HG03139 (cell line): ENCODE results near the gene SEC14L2.
"Not testable (repeated sequence)": the region's sequence is repeated elsewhere in the genome, so short reads cannot be mapped to it uniquely, and the experiment has no call there.

ENCODE experiments used
- ATAC-seq: cut with Tn5 transposase; IDR thresholded peaks from one replicate; pipeline ENCODE4 v1.9.1; 2021; ENCODE audit not compliant: unreplicated experiment

The SEC14L2 gene

DNA sequence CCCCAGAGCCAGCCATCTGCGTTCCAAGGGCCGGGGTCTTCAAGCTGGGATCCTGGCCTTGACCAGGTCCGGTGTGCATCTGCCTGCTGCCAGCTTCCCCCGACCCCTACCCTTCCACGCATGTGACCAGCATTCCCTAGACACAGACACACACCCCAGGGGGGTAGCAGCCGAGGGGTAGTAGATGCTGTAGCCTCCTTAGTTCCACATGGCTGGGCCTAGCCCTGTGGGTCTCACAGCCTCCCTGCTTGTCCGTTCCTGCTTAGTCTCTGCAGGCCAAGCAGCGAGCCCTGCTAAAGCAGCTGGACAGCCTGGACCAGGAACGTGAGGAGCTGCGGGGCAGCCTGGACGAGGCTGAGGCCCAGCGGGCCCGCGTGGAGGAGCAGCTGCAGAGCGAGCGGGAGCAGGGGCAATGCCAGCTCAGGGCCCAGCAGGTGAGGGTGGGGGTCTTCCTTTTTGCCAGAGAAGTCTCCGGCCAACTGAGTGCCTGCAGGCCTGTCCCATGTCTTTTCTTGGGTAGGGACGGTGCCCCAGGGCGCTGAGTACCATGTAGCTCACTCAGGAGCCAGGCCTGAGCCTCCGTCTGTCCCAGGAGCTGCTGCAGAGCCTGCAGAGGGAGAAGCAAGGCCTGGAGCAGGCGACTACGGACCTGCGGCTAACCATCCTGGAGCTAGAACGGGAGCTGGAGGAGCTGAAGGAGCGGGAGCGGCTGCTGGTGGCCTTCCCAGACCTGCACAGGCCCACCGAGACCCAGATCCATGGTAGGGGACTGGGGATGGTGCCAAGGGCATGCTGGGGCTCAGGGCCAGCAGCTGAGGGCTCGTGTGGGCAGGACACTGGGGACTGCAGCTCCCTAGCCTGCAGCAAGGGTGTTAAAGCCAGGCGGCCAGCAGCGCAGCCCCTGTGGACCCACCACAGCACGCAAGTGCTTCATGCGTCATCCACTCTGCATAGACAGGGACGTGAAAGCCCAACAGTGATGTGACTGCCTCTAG lies 23.2 kb upstream of the SEC14L2 start:
- ATAC-seq: no peak

DNA sequence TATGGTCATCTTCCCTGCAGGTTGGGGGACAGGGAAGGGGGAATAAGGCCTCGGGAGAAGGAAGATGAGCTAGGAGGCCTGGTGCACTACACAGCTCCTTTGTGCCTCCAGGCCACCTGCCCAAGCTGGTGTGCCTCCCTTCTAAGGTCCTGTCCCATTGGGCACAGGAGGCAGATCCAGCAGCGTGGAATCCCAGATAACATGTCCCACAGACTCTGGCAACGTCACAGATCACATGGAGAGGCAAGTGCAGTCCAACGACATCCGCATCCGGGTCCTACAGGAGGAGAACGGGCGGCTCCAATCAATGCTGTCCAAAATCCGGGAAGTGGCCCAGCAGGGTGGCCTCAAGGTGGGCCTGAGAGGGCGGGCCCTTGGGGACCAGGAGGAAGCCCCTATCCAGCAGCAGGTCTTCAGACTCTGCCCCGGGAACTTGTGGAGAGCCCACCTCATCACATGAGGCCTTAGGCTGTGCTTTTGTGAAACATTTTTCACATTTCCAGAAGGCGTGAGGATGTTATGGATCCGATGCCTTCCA lies 21.4 kb upstream of the SEC14L2 start:
- no peak for ATAC-seq

DNA sequence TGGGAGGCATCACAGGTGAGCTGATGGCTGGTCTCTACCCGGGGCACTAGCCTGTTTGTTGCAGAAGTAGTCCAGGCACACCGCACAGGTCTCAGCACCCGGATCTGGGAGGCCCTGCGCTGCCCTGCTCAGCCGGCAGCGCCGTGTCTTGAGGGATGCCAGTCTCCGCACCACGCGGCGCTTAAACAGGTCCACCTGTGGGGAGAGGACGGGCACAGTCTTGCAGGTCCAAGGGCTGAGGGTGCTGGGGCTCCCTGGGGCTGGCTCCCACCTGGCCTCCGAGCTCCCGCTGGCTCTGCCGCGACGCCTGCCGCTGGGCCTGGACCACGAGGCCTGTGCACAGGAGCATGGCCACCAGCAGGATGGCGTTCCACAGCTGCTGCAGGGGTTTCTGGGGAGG lies 16.8 kb upstream of the SEC14L2 start:
- ATAC-seq: no peak

DNA sequence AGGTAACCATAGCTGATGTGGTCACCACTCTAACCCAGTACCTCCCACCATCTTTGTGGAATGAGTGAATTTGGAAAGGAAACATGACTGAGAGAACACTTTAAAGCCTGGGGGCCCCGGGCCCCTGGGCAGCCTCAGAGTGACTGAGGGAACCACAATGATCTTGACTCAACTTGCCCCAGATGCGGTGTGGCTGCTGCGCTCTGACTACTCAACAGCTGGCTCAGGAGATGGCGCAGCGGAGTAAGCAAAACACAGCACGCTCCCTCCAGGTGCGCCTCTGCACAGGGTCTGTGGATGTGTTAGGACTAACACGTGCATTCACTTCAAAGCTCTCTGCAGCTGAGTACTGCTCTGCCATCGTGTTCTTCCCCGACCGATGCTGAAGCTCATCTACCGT lies 15.6 kb upstream of the SEC14L2 start:
- no peak for ATAC-seq

DNA sequence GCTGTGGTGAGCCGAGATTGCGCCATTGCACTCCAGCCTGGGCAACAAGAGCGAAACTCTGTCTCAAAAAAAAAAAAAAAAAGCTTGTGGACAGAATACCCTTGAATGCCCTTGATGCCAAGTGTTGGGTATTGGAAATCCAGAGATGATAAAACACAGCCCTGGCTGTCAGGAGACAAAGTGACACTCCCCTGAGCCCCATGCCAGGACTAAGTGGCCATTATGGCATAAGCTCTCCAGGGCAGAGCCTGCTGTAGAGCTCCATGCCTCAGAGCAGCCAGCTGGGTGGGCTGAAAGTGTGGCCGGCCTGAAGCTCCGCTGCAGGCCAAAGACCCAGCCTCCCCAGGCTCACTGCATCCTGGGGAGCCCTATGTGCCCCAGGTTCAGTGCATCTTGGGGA lies 14.5 kb upstream of the SEC14L2 start:
- ATAC-seq: no peak

- no peak for ATAC-seq
Measured at GRCh38 chr22:30383061-30383460, 13.8 kb upstream of the SEC14L2 start.

- ATAC-seq: no peak
Measured at GRCh38 chr22:30385942-30386341, 10.9 kb upstream of the SEC14L2 start.

GRCh38 chr22:30386608-30386959 lies 10.2 kb upstream of the SEC14L2 start:
- ATAC-seq: no peak

DNA sequence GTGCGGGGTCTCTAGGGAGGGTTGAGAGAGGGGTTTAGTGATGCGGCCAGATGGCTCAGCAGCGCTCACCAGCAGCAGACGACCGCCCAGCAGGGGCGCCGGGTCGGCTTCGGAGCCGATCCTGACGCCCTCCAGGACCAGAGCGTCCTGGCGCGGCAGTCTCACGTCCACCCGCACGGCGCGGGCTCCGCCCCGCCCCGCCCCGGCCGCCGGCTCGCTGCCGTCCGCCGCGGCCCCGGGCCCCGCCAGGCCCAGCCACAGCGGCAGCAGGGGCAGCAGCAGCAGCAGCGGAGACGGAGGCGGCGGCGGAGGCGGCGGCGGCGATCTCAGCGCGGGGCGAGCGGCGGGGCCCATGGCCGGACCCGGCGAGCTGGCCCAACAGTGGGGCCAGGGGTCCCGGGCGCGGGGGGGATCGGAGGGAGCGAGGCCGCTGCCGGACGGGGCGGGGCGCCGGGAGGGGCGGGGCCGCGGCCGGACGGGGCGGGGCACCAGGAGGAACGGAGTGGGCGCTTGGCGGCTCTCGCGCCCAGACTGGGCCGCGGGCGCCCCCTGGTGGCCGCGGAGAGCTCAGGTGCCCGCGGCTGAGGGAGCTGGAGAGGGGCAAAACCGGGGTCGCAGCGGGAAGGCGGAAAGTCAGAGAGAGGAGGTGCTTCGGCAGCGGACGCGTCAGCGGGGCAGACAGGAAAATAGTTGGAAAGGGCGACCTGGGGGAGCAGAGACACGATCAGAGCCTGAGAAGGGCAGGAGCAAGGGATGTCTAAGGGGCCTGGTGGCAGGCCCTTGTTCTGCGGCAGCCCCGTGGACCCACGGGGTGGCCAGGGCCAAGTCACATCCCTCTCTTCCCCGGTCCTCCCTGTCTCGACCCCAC lies 9.6 kb upstream of the SEC14L2 start, which contains the start of gene RNF215:
RNF215 (minus strand) TSS at position 452 of the 868 bp plus-strand sequence; CDS start at position 354, 98 bp downstream.
- ATAC-seq: peak; percentile 65

- ATAC-seq: no peak
Measured at GRCh38 chr22:30390974-30391691, 5.7 kb upstream of the SEC14L2 start.

DNA sequence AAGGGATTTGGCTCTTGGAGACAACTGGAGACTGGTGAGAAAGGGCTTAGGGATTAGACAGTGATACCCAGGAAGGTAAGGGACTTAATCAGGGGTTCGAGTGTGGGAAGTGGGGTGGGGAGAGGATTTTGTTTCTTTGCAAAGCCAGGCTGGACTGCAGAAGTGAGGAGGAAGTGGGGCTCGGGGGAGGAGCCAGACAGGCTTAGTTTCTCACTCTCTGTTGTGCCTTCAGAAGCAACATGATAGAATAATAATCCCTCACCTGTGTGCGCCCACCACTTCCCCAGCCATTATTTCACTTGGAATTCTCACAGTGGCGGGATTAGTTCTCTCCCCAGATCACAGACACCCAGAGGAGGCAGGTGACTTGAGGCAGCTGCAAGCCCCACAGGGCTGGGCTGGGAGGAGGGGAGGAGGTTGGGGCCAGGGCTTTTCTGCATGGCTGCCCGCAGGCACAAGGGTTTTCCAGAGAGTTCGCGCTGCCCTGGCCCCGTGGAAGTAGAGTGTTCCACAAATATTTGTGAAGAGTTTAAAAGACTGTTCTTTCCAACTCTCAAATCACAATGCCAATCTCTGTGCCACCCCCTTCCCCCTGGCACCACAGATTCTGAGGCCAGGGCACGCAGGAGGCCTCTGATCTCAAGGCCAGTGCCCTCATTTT lies 4.0 kb upstream of the SEC14L2 start:
- ATAC-seq: no peak

DNA sequence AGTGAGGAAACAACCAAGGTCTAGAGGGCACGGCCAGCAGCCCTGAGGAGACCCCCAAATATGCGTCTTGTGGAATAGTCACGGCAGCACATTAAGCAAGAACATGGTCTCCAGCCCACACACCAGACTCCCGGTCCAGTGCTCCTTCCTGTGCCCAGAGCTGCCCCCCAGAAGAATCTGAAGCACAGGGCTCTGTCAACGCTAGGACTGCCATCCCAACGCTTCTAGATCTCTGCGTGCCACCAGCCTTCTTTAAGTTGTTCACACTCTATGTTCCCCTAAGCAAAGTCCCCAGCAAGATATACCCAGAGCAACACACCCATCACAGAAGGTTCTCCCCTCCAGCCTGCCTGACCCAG lies 3.5 kb upstream of the SEC14L2 start:
- no peak for ATAC-seq

DNA sequence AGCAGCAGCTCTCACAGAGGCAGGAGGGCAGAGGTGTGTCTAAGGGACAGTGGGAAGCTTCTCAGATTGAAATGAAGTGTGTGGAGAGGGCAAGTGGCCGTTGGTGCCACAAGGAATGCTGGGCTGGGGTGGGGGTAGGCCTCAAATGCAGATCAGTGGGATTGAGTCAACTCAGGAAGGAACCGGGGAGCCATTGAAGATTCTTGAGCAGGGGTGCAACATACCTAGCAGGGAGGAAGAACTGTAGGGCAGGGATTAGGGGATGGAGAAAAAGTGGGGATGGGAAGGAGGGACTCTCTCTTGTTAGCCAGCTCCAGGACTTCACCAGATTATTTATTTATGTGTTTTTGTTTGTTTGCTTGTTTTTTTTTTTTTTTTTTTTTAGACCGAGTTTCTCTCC lies 2.9 kb upstream of the SEC14L2 start:
- ATAC-seq: no peak

DNA sequence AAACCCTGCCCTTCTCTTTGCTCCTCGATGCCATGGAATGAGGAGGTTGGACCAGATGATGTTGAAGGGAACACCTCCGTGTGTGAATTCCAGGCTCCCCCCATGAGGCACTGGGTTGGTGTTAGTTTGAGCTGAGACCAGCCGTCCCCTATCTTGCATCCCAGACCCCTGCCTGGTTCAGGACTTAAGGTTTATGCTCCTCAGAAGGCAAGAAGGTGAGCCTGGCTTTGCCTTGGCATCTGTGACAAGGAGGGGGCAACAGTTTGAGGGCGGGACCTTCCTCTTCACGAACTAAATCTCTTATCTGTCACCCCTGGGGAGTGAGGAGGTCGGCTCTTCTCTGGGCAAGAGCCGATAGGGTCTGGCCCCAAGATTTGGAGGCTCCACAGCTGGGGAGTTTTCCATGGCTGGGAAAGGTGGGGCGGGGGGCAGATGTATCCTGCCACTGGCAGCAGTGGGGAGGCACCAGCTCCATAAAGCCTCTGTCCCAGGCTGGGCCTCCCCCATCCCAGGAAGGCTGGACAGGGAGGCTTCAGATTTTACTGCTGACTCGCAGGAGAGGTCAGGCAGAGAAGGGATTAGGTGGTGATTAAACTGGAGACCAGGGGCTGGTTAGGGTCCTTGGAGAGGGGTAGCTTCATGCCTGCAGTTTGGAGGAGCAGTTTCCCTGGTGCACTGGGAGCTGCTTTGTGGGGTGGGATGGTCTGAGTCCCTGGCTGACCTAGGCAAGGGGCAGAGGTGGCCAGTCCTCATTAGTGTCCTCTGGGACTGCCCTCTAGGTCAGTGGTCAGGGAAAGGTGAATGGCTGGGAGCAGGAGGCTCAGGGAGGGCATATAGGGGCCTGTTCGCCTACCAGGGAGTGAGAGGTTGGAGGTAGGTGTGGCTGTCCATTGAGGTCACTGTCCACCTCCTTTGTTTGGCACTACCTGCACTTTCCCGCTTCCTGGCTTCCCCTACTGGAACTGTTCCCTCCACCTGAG lies 1.1 kb downstream of the SEC14L2 start:
- ATAC-seq: no peak

- ATAC-seq: no peak
Measured at GRCh38 chr22:30398685-30399680, 2.2 kb downstream of the SEC14L2 start.

DNA sequence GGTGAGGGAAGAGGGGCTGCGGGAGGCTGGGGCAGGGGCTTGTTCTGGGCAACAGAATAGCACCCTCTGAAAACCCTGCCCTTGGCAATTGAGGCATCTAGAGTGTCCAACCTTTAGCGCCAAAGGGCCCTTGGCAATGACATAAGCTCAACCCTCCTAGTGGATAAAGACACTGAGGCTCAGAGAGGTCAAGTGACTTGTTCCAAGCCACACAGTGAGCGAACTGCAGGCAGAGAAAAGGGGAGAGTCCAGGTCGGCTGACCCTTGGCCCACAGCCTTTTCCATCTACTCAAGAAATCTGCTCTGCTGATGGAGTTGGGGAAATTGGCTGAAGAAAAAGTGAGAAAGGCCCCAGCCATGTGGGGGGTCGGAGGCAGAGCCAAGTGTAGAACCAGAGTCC lies 2.9 kb downstream of the SEC14L2 start:
- ATAC-seq: no peak

GRCh38 chr22:30400159-30400558 lies 3.3 kb downstream of the SEC14L2 start:
- ATAC-seq: no peak

- ATAC-seq: not testable (repeated sequence)
Measured at GRCh38 chr22:30401024-30401423, 4.2 kb downstream of the SEC14L2 start.
